GM21360 (cell line): ENCODE measurements around the gene PRKCB.
"Not testable (repeated sequence)": the region's sequence is repeated elsewhere in the genome, so short reads cannot be mapped to it uniquely, and the experiment has no call there.

Experiments used
- ATAC-seq: cut with Tn5 transposase; IDR thresholded peaks from one replicate; pipeline ENCODE4 v1.9.1; 2021; ENCODE audit warnings: mild to moderate bottlenecking, moderate library complexity; ENCODE audit not compliant: unreplicated experiment

The PRKCB gene

GRCh38 chr16:24119807-24120206, 284.0 kb downstream of the PRKCB start:
- ATAC-seq: no peak

GRCh38 chr16:24123275-24123674, 287.5 kb downstream of the PRKCB start:
- ATAC-seq: no peak

DNA sequence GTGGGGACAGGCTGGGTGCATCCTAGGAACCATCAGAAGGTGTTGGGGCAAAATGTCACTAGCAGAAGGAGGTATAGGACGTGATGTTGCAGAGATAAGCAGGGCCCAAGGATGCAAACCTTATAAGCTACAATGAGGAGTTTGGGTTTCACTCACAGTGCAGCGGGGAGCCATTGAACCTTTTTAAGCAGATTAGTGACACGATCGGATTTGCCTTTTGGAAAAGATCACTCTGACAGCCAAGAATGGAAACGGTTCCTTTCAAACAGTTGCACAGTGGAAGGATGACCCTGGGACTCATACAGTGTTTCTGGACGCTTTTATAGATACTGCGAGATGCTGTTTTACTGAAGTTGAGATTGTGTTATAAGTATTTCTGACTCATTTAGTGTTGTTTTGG, 288.5 kb downstream of the PRKCB start:
- no peak for ATAC-seq

DNA sequence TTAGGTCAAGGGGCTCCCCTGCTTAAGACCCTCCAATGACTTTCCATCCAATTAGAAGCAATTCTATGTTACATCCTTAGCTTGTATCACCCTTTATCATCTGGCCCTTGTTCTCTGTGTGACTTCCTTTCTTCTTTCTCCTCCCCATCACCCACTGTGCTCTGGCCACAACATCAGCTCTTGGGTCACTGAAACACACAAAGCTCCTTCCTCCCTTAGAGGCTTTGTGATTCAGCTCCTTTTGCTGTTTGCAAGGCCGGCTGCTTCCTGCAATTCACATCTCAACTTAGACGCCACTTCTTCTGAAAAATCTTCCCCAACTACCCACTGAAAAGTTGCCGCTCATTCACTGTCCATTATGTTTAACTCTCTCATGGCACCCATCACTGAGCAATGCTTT, 289.4 kb downstream of the PRKCB start:
- ATAC-seq: no peak

- ATAC-seq: no peak
These were observed 293.7 kb downstream of the PRKCB start for GRCh38 chr16:24129412-24129918.

DNA sequence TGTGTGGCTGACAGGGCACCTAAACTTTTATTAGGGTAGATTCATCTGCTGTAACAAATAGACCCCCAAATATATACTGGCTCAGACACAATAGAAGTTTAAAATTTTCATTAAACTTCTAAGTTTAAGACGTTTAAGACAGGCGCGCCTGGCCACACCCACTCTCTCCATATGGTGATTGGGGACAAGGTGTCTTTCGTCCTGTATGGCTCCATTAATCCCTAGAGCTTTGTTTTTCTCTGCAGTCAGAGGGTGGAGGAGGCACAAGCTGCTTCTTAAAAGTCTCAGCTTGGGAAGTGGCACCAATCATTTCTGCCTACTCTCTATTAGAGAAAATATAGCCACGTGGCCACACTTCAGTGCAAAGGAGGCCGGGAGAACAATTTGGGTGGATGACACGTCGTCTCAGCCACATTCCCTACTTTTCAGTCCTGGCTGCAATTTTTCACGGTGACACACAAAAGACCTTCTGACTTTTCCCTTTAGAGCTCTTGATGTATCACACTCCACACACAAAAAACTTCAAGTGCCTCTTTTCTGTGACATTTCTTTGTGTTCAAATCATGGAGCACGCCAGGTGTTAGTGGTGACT, 294.8 kb downstream of the PRKCB start:
- no peak for ATAC-seq

GRCh38 chr16:24131294-24131693, 295.5 kb downstream of the PRKCB start:
- ATAC-seq: no peak

DNA sequence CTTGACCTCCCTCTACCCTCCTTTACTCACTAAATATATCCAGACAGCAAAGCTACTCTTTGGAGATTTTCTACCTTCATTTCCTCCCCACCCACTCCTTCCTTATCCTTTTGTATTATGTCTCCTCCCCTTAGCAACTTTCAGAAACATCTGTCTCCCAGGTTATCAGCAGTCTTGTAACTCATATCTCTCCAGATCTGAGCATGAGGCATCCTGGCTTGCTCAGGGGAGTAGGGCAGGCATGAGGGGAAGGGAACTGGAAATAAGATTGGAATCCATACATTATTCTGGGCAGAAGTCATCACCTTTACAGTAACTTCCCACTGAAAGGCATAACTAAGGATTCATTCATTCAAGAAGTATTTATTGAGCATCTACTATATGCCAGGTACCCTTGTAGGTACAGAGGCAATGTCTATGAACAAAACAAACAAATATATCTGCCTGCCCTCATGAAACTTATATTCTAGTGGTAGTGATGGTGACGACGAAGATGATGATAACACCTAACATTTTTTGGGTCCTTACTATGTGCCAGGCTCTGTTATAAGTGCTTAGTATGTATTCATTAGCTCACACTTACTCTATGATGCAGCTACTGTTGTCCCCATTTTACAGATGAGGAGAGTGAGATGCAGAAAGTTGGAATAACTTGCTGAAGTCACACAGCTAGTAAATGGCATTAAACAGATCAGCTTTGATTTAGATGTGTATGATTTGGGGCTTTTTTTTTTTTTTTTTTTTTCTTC, 296.4 kb downstream of the PRKCB start:
- no peak for ATAC-seq

DNA sequence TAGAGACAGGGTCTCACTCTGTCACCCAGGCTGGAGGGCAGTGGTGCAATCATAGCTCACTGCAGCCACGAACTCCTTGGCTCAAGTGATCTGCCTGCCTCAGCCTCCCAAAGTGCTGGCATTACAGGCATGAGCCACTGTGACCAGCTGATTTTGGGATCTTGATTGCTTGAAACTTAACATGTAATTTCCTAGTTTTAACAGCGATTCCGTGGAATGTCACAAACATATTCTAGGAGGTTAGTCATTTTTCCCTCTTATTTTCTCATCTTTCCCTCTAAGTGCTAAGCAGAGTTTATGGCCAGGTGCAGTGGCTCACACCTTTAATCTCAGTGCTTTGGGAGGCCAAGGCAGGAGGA, 297.0 kb downstream of the PRKCB start:
- no peak for ATAC-seq

GRCh38 chr16:24135624-24136565, 300.1 kb downstream of the PRKCB start:
- ATAC-seq: no peak

DNA sequence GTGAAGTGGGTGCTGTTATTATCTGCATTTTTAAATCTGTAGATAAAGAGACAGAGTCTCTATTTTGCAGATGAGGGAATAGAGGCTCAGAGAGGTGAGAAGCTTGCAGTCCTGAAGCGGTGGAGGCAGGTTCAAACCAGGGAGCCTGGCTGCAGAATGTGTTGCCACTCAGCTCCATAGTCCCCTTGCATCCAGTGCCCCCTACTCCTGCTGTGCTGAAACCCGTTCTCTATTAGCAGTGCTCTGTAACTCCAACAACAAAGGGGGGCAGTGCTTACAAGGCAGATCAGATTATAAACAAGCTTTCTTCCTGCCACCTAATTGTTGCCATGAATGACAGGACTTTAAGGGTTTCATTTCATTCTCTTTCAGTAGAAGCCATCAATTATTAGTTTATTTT, 302.2 kb downstream of the PRKCB start:
- no peak for ATAC-seq

DNA sequence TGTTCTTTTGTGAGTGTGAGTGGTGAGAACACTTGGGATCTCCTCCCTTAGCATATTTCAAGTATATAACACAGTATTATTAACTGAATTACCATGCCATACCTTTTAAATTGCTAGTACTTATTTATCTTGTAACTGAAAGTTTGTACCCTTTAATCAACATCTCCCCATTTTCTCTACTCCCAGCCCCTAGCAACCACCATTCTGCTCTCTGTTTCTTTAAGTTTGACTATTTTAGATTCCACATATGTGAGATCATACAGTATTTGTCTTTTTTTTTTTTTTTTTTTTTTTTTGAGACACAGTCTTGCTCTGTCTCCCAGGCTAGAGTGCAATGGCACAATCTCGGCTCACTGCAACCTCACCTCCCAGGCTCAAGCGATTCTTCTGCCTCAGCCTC, 302.8 kb downstream of the PRKCB start:
- ATAC-seq: no peak

DNA sequence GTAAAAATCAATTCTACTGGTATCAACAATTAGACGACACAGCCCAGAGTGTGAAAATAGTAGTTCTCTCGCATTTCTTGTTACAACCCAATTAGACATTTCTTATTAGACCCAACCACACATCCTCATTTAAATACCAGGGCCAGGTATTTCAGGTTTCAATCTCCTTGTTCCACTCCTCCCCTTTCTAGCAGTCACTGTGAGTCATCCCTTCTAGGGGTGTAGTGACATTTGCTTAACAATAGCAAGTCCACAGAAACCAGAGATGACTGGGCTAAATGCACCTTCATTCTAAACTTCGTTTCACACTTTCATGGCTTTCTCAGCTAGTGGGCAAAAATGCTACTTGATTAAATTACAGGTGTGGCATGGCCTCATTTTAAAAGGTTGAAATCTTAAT, 303.5 kb downstream of the PRKCB start:
- no peak for ATAC-seq

DNA sequence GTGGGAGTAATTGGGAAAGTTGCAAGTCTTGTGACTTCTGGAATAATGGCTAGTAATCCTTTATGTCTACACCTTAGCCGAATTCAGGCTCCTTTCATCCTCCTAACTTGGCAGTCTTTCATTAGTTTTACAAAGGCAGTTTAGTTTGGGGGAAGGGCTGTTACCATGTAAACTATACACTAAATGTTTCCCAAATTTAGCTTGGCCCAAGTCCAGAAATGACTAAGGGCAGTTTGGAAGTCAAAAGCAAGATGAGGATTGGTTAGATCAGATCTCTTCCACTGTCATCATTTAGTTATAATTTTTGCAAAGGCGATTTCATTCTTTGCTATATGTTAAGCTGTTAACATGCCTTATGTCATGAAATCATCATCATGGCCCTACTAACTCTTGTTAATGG, 304.9 kb downstream of the PRKCB start:
- no peak for ATAC-seq

DNA sequence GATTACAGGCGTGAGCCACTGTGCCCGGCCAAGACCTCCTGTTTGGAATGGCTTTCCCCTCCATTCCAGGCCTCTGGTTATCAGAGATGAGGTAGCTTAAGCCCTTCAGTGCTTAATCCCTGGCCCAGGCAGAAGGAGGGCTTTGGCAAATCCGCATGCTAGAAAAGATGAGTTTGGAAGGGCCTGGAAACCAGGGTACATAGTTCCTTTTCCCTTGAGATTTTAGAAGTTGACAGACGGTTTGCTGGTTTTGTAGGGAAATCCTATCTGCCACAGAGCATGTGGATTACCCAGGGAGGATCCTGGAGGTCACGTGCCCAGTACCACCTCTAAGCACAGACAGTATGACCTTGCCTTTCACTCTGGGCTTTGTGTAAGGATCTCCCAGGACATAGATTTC, 305.7 kb downstream of the PRKCB start:
- no peak for ATAC-seq

GRCh38 chr16:24141917-24142316, 306.1 kb downstream of the PRKCB start:
- no peak for ATAC-seq

DNA sequence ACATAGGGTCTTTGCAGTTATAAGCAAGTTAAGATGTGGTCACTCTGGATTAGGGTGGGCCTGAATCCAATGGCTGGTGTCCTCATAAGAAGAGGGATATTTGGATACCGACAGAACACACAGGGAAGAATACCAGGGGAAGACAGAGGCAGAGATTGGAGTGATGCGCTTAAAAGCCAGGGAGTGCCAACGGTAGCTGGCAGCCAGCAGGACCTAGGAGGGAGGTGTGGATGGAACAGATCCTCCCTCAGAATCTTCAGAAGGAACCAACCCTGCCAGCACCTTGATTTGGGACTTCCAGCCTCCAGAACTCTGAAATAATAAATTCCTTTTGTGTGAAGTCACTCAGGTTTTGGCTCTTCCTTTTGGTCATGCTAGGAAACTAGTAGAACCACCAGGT, 310.1 kb downstream of the PRKCB start:
- no peak for ATAC-seq

- no peak for ATAC-seq
These were observed 310.7 kb downstream of the PRKCB start for GRCh38 chr16:24146518-24146917.

GRCh38 chr16:24149102-24149501, 313.3 kb downstream of the PRKCB start:
- no peak for ATAC-seq

DNA sequence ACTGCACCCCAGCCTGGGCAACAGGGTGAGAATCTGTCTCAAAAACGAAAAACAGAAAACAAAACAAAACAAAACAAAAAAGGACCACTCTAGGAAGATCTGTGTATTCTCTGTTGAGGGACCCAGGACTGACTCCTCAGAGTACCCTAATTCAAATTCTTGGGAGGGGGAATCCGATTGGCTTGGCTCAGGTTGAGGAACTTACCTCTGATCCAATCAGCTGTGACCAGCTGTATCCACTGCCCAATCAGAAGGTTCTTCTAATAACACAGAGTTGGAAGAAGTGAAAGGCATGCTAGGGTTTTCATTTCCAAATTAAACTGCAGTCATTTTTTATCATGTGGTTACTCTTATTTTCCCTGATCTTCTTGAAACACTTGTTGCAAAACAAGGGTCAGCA, 314.5 kb downstream of the PRKCB start:
- ATAC-seq: no peak

GRCh38 chr16:24151482-24151939, 315.7 kb downstream of the PRKCB start:
- ATAC-seq: no peak

DNA sequence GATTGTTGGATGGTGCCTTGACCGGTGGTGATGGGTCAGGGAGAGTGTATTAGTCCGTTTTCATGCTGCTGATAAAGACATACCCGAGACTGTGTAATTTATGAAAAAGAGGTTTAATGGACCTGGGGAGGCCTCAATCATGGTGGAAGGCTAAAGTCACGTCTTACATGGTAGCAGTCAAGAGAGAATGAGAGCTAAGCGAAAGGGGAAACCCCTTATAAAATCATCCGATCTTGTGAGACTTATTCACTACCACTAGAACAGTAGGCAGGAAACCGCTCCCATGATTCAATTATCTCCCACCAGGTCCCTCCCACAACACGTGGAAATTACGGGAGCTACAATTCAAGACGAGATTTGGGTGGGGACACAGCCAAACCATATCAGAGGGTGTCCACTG, 316.3 kb downstream of the PRKCB start:
- not testable (repeated sequence) for ATAC-seq
